Neural cell (in vitro differentiated cells): ENCODE results near the gene MARCHF5.

ENCODE experiments used
- CTCF ChIP-seq: fragments of 450-650 bp; IDR thresholded peaks from 2 replicates; pipeline ENCODE4 v1.5.1; 2014; ENCODE audit warnings: antibody characterized with exemption, mild to moderate bottlenecking, moderate library complexity; ENCODE audit not compliant: poor library complexity, severe bottlenecking
- MXI1 ChIP-seq: fragments of 450-650 bp; conservative IDR thresholded peaks from 2 replicates; pipeline ENCODE4 v1.6.1; 2014; ENCODE audit warnings: antibody characterized with exemption, mild to moderate bottlenecking; ENCODE audit not compliant: poor library complexity, severe bottlenecking
- REST ChIP-seq: IDR thresholded peaks from 2 replicates; pipeline ENCODE4 v1.6.1; 2012; ENCODE audit warnings: borderline replicate concordance

GRCh38 chr10:92363498-92363897 lies 72.5 kb downstream of the MARCHF5 start:
- no peak for TF ChIP-seq CTCF
- no peak for TF ChIP-seq MXI1
- TF ChIP-seq REST: no peak
